RWPE2 (cell line): ENCODE data around the gene EFNA1.

Source experiments
- ATAC-seq: fragments of 200-7000 bp; cut with Tn5 transposase; 3 replicates; pipeline ENCODE4 v1.9.1; 2021; ENCODE audit warnings: low read depth
- DNase-seq: peaks from one replicate; pipeline ENCODE4 v3.0.0-alpha.2; 2020; ENCODE audit warnings: low spot score
- H3K27ac ChIP-seq: fragments of 450-650 bp; 2 replicates; pipeline ENCODE4 v1.5.1; 2017; ENCODE audit warnings: mild to moderate bottlenecking; ENCODE audit not compliant: poor library complexity, severe bottlenecking
- H3K27me3 ChIP-seq: fragments of 250-450 bp; sonication (Bioruptor Pico); 2 replicates; pipeline ENCODE4 v1.5.1; 2021; ENCODE audit warnings: mild to moderate bottlenecking, moderate library complexity; ENCODE audit not compliant: insufficient read depth, poor library complexity, severe bottlenecking
- H3K36me3 ChIP-seq: fragments of 250-450 bp; sonication (Bioruptor Pico); 2 replicates; pipeline ENCODE4 v1.5.1; 2020; ENCODE audit warnings: low read depth, mild to moderate bottlenecking, moderate library complexity
- H3K4me1 ChIP-seq: fragments of 250-450 bp; sonication (Bioruptor Pico); 2 replicates; pipeline ENCODE4 v1.5.1; 2021; ENCODE audit warnings: mild to moderate bottlenecking, moderate library complexity; ENCODE audit not compliant: insufficient read depth, poor library complexity, severe bottlenecking
- H3K4me3 ChIP-seq: fragments of 250-450 bp; sonication (Bioruptor Pico); 2 replicates; pipeline ENCODE4 v1.5.1; 2021; ENCODE audit warnings: mild to moderate bottlenecking, moderate library complexity; ENCODE audit not compliant: severe bottlenecking
- H3K9me3 ChIP-seq: fragments of 250-450 bp; sonication (Bioruptor Pico); 2 replicates; pipeline ENCODE4 v1.5.1; 2021; ENCODE audit warnings: mild to moderate bottlenecking, moderate library complexity; ENCODE audit not compliant: severe bottlenecking
- TF ChIP-seq, protein P1 (sequence below): fragments of 450-650 bp; IDR thresholded peaks from one replicate; pipeline ENCODE4 v1.5.1; 2017; ENCODE audit warnings: mild to moderate bottlenecking, moderate library complexity; ENCODE audit not compliant: poor library complexity, severe bottlenecking

EFNA1 gene

DNA sequence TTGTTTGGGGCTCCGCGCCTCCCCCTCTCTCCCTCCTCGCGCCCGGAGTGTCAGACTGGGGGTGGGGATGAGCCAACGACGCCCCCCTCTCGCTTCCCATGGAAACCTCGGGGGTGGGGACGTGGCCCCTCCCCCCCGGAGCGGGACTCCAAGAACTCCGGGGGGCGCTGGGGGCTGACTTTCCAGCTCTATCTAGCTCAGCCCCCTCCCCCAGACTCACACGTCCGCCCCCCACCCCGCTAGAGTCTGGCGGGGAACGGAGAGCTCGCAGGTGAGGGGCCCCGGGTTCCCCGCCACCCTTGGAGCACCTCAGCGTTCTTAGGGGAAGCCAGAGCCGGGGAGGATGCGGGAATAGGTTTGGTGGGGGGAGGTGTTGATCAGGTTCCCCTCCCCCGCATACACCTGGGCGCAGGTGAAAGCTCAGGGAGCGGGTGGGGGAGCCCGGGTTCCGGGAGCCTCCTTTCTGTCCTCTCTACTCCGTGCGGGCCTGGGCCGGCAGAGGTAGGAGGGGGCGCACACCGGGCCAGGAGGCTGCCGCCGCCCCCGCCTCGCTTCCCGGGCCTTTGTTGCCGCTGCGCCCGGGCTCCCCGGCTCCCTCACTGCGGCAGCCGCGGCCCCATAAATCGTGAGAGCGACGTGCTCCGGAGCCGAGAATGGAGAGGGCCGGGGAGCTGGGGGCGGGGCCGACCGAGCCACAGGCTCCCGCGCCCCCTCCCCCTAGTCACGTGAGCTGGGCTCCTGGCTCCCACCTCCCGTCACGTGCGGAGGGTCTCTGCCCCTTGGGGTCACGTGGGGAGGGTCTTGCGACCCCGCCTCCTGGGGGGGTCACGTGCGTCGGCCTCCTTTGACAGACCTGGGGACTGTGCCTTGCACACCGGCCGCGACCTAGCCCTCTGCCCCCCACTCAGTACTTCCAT is 47.1 kb upstream of the EFNA1 start:
- H3K27me3 ChIP-seq = peaks cover 36% of the 10 kb centered on the region
- H3K9me3 ChIP-seq = no peaks in the 10 kb centered on the region
- no peak overlapping the region for H3K27ac ChIP-seq
- TF ChIP-seq, protein P1, sequence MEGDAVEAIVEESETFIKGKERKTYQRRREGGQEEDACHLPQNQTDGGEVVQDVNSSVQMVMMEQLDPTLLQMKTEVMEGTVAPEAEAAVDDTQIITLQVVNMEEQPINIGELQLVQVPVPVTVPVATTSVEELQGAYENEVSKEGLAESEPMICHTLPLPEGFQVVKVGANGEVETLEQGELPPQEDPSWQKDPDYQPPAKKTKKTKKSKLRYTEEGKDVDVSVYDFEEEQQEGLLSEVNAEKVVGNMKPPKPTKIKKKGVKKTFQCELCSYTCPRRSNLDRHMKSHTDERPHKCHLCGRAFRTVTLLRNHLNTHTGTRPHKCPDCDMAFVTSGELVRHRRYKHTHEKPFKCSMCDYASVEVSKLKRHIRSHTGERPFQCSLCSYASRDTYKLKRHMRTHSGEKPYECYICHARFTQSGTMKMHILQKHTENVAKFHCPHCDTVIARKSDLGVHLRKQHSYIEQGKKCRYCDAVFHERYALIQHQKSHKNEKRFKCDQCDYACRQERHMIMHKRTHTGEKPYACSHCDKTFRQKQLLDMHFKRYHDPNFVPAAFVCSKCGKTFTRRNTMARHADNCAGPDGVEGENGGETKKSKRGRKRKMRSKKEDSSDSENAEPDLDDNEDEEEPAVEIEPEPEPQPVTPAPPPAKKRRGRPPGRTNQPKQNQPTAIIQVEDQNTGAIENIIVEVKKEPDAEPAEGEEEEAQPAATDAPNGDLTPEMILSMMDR = no peak
- H3K36me3 ChIP-seq = no peaks in the 10 kb centered on the region
- H3K4me1 ChIP-seq = peaks cover 14% of the 10 kb centered on the region
- DNase-seq (no peak), ATAC-seq (no peak)
- peak overlapping the region; percentile 39 for H3K4me3 ChIP-seq

GRCh38 chr1:155081472-155082300 is 46.0 kb upstream of the EFNA1 start:
- DNase-seq (no peak), ATAC-seq (no peak)
- peaks cover 36% of the 10 kb centered on the region for H3K27me3 ChIP-seq
- H3K4me1 ChIP-seq = peaks cover 14% of the 10 kb centered on the region
- H3K9me3 ChIP-seq = no peaks in the 10 kb centered on the region
- TF ChIP-seq, protein P1 = no peak
- no peaks in the 10 kb centered on the region for H3K36me3 ChIP-seq
- H3K27ac ChIP-seq = no peak overlapping the region
- no peak overlapping the region for H3K4me3 ChIP-seq

DNA sequence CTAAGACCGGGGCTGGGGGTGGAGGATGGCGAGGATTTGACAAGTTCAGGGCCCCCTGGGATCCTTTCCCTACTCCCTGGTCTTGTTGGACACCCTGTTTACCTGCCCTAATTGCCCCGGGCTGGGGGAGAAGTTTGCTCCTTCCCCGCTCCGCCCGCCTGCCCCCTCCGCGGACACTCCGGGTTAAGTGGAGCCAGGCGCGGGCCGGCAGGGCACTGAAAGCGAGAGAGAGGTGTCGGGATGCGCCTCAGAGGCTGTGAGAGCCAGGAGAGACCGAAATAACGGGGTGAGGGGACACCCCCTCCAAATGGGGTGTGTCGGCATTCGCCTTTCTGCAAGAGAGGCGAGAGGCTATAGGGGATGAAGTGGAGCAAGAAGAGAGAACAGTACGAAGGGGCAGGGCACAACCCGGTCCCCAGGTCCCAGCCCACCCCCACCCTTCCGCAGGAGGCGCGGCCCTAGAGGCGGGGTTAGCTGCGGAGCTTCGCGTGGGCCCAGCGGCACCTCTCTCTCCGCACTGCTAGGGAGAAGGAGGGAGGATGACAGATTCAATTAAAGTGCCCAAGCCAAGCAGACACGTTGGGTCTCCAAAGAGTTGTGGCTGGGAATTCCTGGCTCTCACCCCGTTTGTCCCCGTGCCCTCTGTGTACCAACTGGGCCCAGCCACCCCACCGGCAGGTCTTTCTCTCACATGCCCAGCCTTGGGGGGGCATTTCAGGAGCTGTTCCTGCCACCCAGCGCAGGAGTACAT is 45.2 kb upstream of the EFNA1 start:
- TF ChIP-seq, protein P1 = no peak
- Histone ChIP-seq H3K27me3 (peaks cover 36% of the 10 kb centered on the region), H3K36me3 (no peaks in the 10 kb centered on the region), H3K4me3 (no peak overlapping the region), H3K27ac (peak overlapping the region; percentile 26), H3K4me1 (peaks cover 14% of the 10 kb centered on the region), H3K9me3 (no peaks in the 10 kb centered on the region)
- no peak for ATAC-seq
- no peak for DNase-seq

GRCh38 chr1:155083052-155083541 is 44.6 kb upstream of the EFNA1 start:
- peaks cover 36% of the 10 kb centered on the region for H3K27me3 ChIP-seq
- H3K9me3 ChIP-seq = no peaks in the 10 kb centered on the region
- H3K27ac ChIP-seq = peak overlapping the region; percentile 26
- TF ChIP-seq, protein P1 = no peak
- H3K36me3 ChIP-seq = no peaks in the 10 kb centered on the region
- no peak for ATAC-seq
- H3K4me3 ChIP-seq = no peak overlapping the region
- DNase-seq = no peak
- peaks cover 14% of the 10 kb centered on the region for H3K4me1 ChIP-seq
